Measurements from ENCODE around the gene XIST. TPM values are rescaled to one million over a fixed set of nuclear protein-coding genes. Genes with fewer than 3 reads are reported as not detected.
"Not testable (repeated sequence)": the region's sequence is repeated elsewhere in the genome, so short reads cannot be mapped to it uniquely, and the experiment has no call there.

XIST gene
- total RNA-seq, 8 experiments from 2014 or later = 0.04 to 527 (median 0.32) TPM

DNA sequence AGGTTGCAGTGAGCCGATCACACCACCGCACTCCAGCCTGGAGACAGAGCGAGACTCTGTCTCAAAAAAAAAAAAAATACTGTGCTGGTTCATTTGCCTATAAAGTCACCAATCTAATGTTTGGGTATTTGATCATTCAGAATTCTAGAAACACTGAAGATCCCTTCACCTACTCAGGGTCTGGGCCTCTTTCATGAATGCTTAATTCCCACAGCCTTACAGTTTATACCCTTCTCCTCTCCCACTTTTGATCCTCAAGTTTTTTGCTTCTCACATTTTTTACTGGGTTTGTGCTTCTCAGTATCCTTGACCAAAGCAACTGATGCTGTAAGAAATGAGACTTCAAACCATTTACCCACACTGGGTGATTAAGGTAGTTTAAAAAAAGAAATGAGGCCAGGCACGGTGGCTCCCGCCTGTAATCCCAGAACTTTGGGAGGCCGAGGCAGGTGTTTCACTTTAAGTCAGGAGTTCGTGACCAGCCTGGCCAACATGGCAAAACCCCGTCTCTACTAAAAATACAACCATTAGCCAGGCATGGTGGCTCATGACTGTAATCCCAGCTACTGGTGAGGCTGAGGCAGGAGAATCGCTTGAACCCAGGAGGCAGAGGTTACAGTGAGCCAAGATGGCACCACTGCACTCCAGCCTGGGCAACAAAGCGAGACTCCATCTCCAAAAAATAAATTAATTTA lies 32.5 kb downstream of the XIST start:
- H3K27ac ChIP-seq; ATAC-seq (replicated peaks in 6 of 8); H3K4me3 ChIP-seq; H3K4me1 ChIP-seq (replicated peaks in 1 of 2); in situ Hi-C loops (cut with MboI; ENCODE audit: low pct_unique_long_range_greater_than_20kb in 2 of 9, low sequenced_read_pairs in 9 of 9, unreplicated experiment in 9 of 9): not testable (repeated sequence)
- 14 to 100% (median 100%) methylated on average over 1 to 7 of the region's 10 CpGs; no CpG with 5 or more reads in 3 of the 10 experiments for WGBS, 10 experiments

DNA sequence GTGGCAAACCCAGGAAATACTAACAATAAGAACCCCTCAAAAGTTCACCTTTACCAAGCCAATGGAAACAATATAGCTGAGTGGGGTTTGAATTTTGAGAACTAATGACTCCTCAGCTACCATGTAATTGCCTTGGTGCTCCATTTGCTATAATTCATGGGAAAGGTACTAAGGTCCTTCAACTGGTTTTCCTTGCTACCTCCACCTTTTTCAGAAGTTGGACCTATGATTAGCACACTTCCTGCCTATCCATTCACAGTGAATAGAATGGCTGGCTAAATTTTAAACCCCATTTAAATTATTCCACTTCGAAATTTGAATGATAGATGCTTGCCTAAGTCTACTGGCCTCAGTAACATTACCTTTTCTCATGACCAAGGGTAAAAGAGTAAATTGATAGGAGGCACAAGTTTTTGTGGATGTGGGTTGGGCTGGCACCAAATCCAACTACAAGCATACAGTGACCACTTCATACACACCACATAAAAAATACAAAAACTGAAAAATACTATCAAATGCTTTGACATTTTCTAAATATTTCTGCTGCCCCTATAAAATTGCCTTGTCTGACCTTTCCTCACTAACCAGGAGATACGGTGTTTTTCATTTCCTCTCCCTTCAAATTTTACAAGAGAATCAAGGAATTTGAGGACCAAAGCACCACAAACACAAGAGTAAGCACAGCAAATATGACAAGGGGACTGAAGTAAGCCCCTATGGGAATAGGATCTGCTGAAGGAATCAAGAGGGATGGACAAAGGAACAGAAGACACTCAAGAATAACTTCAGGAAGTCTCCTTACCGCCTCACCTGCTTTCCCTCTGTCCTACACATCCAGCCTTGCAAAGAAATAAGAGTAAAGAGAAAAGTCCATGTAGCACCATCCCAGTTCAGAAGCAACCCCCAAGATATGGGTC lies 34.1 kb downstream of the XIST start:
- Histone ChIP-seq H3K27ac (no peak overlapping the region), H3K4me1 (replicated peaks in 1 of 2) (no peaks in the 10 kb centered on the region), H3K4me3 (no peak overlapping the region)
- 0 to 100% (median 100%) methylated on average over 1 to 3 of the region's 3 CpGs; no CpG with 5 or more reads in 4 of the 10 experiments for WGBS, 10 experiments
- ATAC-seq (replicated peaks in 6 of 8) = no peak
- in situ Hi-C loops (cut with MboI; ENCODE audit: low pct_unique_long_range_greater_than_20kb in 2 of 9, low sequenced_read_pairs in 9 of 9, unreplicated experiment in 9 of 9) = no loop called here

GRCh38 chrX:73817393-73818199 lies 34.9 kb downstream of the XIST start:
- ATAC-seq (replicated peaks in 6 of 8) = peak in 3 of 8 experiments; percentile 25 to 99 (median 84)
- Histone ChIP-seq H3K4me1 (replicated peaks in 1 of 2) (no peaks in the 10 kb centered on the region), H3K4me3 (no peak overlapping the region), H3K27ac (no peak overlapping the region)
- in situ Hi-C loops (cut with MboI; ENCODE audit: low pct_unique_long_range_greater_than_20kb in 2 of 9, low sequenced_read_pairs in 9 of 9, unreplicated experiment in 9 of 9) = no loop called here
- WGBS, 10 experiments = 29 to 90% (median 53%) methylated on average over 2 to 5 of the region's 6 CpGs; no CpG with 5 or more reads in 6 of the 10 experiments

GRCh38 chrX:73812256-73812655 lies 40.3 kb downstream of the XIST start:
- no peak overlapping the region for H3K27ac ChIP-seq
- no peaks in the 10 kb centered on the region for H3K4me1 ChIP-seq (replicated peaks in 1 of 2)
- H3K4me3 ChIP-seq = no peak overlapping the region
- peak in 1 of 8 experiments; percentile 25 for ATAC-seq (replicated peaks in 6 of 8)
- in situ Hi-C loops (cut with MboI; ENCODE audit: low pct_unique_long_range_greater_than_20kb in 2 of 9, low sequenced_read_pairs in 9 of 9, unreplicated experiment in 9 of 9) = no loop called here

DNA sequence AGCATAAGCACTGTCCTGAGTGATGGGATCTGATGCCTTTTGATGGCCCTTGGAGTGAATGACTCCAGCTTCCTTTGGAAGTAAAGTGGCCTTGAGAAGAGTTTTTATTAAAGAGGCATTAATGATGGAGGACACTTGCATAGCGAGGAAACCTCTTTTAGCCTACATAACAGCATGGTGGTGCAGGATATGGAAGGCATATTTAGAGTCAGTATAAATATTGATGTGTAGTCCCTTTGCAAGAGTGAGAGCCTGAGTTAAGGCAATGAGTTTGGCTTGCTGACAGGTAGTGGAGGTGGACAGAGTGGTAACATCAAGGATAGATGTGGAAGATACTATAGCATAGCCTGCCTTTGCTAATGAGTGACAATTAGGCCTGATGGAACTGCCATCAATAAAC lies 48.4 kb downstream of the XIST start:
- ATAC-seq (replicated peaks in 6 of 8); H3K4me1 ChIP-seq (replicated peaks in 1 of 2); H3K27ac ChIP-seq; H3K4me3 ChIP-seq; in situ Hi-C loops (cut with MboI; ENCODE audit: low pct_unique_long_range_greater_than_20kb in 2 of 9, low sequenced_read_pairs in 9 of 9, unreplicated experiment in 9 of 9): not testable (repeated sequence)
- WGBS, 10 experiments = 40 to 100% (median 60%) methylated on average over 1 of the region's 1 CpG; no CpG with 5 or more reads in 7 of the 10 experiments

- no peaks in the 10 kb centered on the region for H3K4me1 ChIP-seq (replicated peaks in 1 of 2)
- in situ Hi-C loops (cut with MboI; ENCODE audit: low pct_unique_long_range_greater_than_20kb in 2 of 9, low sequenced_read_pairs in 9 of 9, unreplicated experiment in 9 of 9) = no loop called here
- WGBS, 10 experiments = 0 to 80% (median 32%) methylated on average over 2 to 3 of the region's 3 CpGs; no CpG with 5 or more reads in 7 of the 10 experiments
- H3K27ac ChIP-seq = no peak overlapping the region
- ATAC-seq (replicated peaks in 6 of 8) = peak in 3 of 8 experiments; percentile 66 to 78 (median 67)
- H3K4me3 ChIP-seq = no peak overlapping the region
These were observed 52.6 kb downstream of the XIST start for GRCh38 chrX:73799888-73800287.

DNA sequence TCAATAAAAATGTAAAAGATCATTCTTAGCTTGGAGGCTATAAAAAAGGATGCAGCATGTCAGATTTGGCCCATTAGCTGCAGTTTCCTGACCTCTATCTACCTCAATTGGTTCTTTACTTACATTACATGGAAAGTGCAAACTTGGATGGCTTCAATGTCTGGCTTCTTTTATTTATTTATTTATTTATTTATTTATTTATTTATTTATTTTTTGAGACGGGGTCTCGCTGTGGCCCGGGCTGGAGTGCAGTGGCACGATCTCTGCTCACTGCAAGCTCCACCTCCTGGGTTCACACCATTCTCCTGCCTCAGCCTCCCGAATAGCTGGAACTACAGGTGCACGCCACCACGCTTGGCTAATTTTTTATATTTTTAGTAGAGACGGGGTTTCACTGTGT lies 60.0 kb downstream of the XIST start:
- in situ Hi-C loops (cut with MboI; ENCODE audit: low pct_unique_long_range_greater_than_20kb in 2 of 9, low sequenced_read_pairs in 9 of 9, unreplicated experiment in 9 of 9); ATAC-seq (replicated peaks in 6 of 8); H3K27ac ChIP-seq; H3K4me3 ChIP-seq; H3K4me1 ChIP-seq (replicated peaks in 1 of 2): not testable (repeated sequence)
- WGBS, 10 experiments = 33 to 87% (median 66%) methylated on average over 1 to 7 of the region's 8 CpGs; no CpG with 5 or more reads in 6 of the 10 experiments

DNA sequence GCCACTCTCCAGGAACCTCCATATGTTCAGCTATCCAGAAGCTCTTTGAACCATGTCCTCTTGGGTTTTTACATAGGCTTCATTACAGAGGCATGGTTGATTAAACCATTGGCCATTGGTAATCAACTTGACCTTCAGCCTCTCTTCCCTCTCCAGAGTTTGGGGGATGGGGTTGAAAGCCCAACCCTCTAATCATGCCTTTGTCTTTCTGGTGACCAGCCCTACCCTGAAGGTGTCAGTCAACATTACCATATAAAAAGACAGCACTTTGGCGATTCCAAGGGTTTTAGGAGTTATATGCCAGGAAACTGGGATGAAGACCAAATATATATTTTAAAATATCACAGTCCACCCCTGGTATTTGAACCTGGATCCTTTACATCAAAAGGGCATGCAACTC lies 67.0 kb downstream of the XIST start:
- no peak for ATAC-seq (replicated peaks in 6 of 8)
- H3K4me1 ChIP-seq (replicated peaks in 1 of 2) = no peaks in the 10 kb centered on the region
- H3K27ac ChIP-seq = no peak overlapping the region
- in situ Hi-C loops (cut with MboI; ENCODE audit: low pct_unique_long_range_greater_than_20kb in 2 of 9, low sequenced_read_pairs in 9 of 9, unreplicated experiment in 9 of 9) = no loop called here
- WGBS, 10 experiments = 0 to 20% (median 10%) methylated on average over 1 of the region's 1 CpG; no CpG with 5 or more reads in 6 of the 10 experiments
- H3K4me3 ChIP-seq = no peak overlapping the region

Data from motor neuron (in vitro differentiated cells).